Right lung (tissue), 5 donors: ENCODE data around the gene MYH11. TPM values are rescaled to one million over a fixed set of nuclear protein-coding genes. Genes with fewer than 3 reads are reported as not detected.
"Not testable (repeated sequence)": the region's sequence is repeated elsewhere in the genome, so short reads cannot be mapped to it uniquely, and the experiment has no call there.

Experiments used
- DNase-seq, 2 donors: peaks; one replicate each; pipeline ENCODE4 v3.0.0-alpha.2; 2013
- polyA plus RNA-seq, 5 donors: library from polyadenylated mRNA; unstranded; fragments of 120-200 nt; gene quantifications; one replicate each; pipeline versions ENCODE4 v1.2.1 to v1.2.3, GENCODE V29; 2013; ENCODE audit warnings: inconsistent platforms in 1 of 5, low replicate concordance in 1 of 5; ENCODE audit not compliant: insufficient read length in 5 of 5, insufficient read depth in 1 of 5

The MYH11 gene
- polyA plus RNA-seq, 5 donors = 53.0 to 320 (median 132) TPM

- DNase-seq = peak; percentile 56 to 68
Observed at GRCh38 chr16:15847611-15848175, 9.1 kb downstream of the MYH11 start.

- no peak for DNase-seq
Observed at GRCh38 chr16:15846510-15846909, 10.3 kb downstream of the MYH11 start.

GRCh38 chr16:15843635-15844279 lies 13.1 kb downstream of the MYH11 start:
- no peak for DNase-seq

- DNase-seq = not testable (repeated sequence)
Observed at GRCh38 chr16:15839204-15839603, 17.6 kb downstream of the MYH11 start.

GRCh38 chr16:15837761-15838160 lies 19.1 kb downstream of the MYH11 start:
- DNase-seq = no peak

- DNase-seq = no peak
Observed at GRCh38 chr16:15836965-15837611, 19.7 kb downstream of the MYH11 start.

- DNase-seq = no peak
Observed at GRCh38 chr16:15836074-15836473, 20.8 kb downstream of the MYH11 start.

- no peak for DNase-seq
Observed at GRCh38 chr16:15835136-15835878, 21.5 kb downstream of the MYH11 start.

GRCh38 chr16:15834502-15834901 lies 22.3 kb downstream of the MYH11 start:
- DNase-seq = no peak

- DNase-seq = no peak
Observed at GRCh38 chr16:15833541-15833940, 23.3 kb downstream of the MYH11 start.

GRCh38 chr16:15832241-15832640 lies 24.6 kb downstream of the MYH11 start:
- no peak for DNase-seq

- DNase-seq = no peak
Observed at GRCh38 chr16:15830832-15831451, 25.9 kb downstream of the MYH11 start.

GRCh38 chr16:15829460-15829859 lies 27.4 kb downstream of the MYH11 start:
- peak; percentile 83 to 87 for DNase-seq

GRCh38 chr16:15827709-15828343 lies 29.0 kb downstream of the MYH11 start:
- no peak for DNase-seq

- DNase-seq = no peak
Observed at GRCh38 chr16:15827299-15827698, 29.5 kb downstream of the MYH11 start.

- no peak for DNase-seq
Observed at GRCh38 chr16:15825750-15826305, 31.0 kb downstream of the MYH11 start.

GRCh38 chr16:15822957-15823356 lies 33.9 kb downstream of the MYH11 start:
- no peak for DNase-seq

GRCh38 chr16:15820837-15821236 lies 36.0 kb downstream of the MYH11 start:
- DNase-seq = no peak

- DNase-seq = no peak
Observed at GRCh38 chr16:15819046-15819445, 37.8 kb downstream of the MYH11 start.

GRCh38 chr16:15817446-15817845 lies 39.4 kb downstream of the MYH11 start:
- DNase-seq = no peak

GRCh38 chr16:15816228-15816627 lies 40.6 kb downstream of the MYH11 start:
- no peak for DNase-seq
